KMS-11 (cell line): ENCODE results near the gene NRROS.

Experiments used
- H2AFZ ChIP-seq: fragments of 200-600 bp; sonication (generic); 2 replicates; pipeline ENCODE4 v1.6.1; 2016; ENCODE audit warnings: antibody characterized with exemption, mixed run types, low read depth
- H3K27ac ChIP-seq: fragments of 200-600 bp; sonication (generic); 2 replicates; pipeline ENCODE4 v1.6.1; 2016; ENCODE audit warnings: mild to moderate bottlenecking, mixed run types
- H3K27me3 ChIP-seq: fragments of 200-600 bp; sonication (generic); 2 replicates; pipeline ENCODE4 v1.6.1; 2017; ENCODE audit warnings: mild to moderate bottlenecking, low read depth, mixed run types, moderate library complexity; ENCODE audit not compliant: insufficient read depth
- H3K36me3 ChIP-seq: fragments of 200-600 bp; sonication (generic); 2 replicates; pipeline ENCODE4 v1.6.1; 2017; ENCODE audit warnings: mild to moderate bottlenecking, mixed run types; ENCODE audit not compliant: insufficient read depth
- H3K4me1 ChIP-seq: fragments of 200-600 bp; sonication (generic); 2 replicates; pipeline ENCODE4 v1.6.1; 2016; ENCODE audit warnings: mild to moderate bottlenecking, low read depth, mixed run types; ENCODE audit not compliant: poor library complexity, severe bottlenecking
- H3K4me2 ChIP-seq: fragments of 200-600 bp; sonication (generic); 2 replicates; pipeline ENCODE4 v1.7.0; 2016; ENCODE audit warnings: mild to moderate bottlenecking, mixed run types
- H3K4me3 ChIP-seq: fragments of 200-600 bp; sonication (generic); IDR thresholded peaks from 2 replicates; pipeline ENCODE4 v1.6.1; 2017; ENCODE audit warnings: low read depth, low read length, mixed read lengths; ENCODE audit not compliant: insufficient read depth
- H3K79me2 ChIP-seq: fragments of 200-600 bp; sonication (generic); 2 replicates; pipeline ENCODE4 v1.6.1; 2016; ENCODE audit warnings: low read depth, mixed run types; ENCODE audit not compliant: insufficient read depth
- H3K9ac ChIP-seq: fragments of 200-600 bp; sonication (generic); 2 replicates; pipeline ENCODE4 v1.6.1; 2016; ENCODE audit warnings: mild to moderate bottlenecking, mixed run types
- H4K20me1 ChIP-seq: fragments of 200-600 bp; sonication (generic); 2 replicates; pipeline ENCODE4 v1.6.1; 2016; ENCODE audit warnings: mild to moderate bottlenecking, mixed run types; ENCODE audit not compliant: insufficient read depth
- TF ChIP-seq, protein P1 (sequence below): fragments of 200-600 bp; sonication (generic); conservative IDR thresholded peaks from 2 replicates; pipeline ENCODE4 v1.6.1; 2017; ENCODE audit warnings: low read depth, mild to moderate bottlenecking, antibody characterized with exemption, low read length, moderate library complexity, mixed read lengths

The NRROS gene

DNA sequence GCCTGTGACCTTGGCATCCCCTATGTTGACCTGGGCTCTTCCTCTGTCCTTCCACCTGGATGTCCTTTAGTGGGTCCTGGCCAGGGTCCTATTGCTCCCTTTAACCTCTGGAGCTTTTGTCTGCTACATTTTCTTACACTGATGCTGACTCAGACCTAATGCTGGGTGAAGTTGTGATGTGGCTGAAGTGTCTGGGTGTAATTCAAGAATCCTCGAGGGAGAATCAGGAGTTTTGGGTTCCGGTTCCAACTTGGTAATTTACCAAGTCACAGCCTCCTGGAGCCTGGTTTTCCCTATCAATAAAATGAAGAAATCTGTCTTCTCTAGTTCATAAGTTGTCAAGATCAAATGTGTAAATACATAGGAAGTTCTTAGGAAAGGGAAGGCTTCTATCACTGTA, 46.9 kb downstream of the NRROS start:
- no peak overlapping the region for H3K4me2 ChIP-seq
- no peaks in the 10 kb centered on the region for H3K36me3 ChIP-seq
- no peak overlapping the region for H2AFZ ChIP-seq
- no peaks in the 10 kb centered on the region for H3K79me2 ChIP-seq
- no peak overlapping the region for H3K4me3 ChIP-seq
- H3K9ac ChIP-seq = no peak overlapping the region
- no peaks in the 10 kb centered on the region for H3K27me3 ChIP-seq
- no peaks in the 10 kb centered on the region for H4K20me1 ChIP-seq
- TF ChIP-seq, protein P1, sequence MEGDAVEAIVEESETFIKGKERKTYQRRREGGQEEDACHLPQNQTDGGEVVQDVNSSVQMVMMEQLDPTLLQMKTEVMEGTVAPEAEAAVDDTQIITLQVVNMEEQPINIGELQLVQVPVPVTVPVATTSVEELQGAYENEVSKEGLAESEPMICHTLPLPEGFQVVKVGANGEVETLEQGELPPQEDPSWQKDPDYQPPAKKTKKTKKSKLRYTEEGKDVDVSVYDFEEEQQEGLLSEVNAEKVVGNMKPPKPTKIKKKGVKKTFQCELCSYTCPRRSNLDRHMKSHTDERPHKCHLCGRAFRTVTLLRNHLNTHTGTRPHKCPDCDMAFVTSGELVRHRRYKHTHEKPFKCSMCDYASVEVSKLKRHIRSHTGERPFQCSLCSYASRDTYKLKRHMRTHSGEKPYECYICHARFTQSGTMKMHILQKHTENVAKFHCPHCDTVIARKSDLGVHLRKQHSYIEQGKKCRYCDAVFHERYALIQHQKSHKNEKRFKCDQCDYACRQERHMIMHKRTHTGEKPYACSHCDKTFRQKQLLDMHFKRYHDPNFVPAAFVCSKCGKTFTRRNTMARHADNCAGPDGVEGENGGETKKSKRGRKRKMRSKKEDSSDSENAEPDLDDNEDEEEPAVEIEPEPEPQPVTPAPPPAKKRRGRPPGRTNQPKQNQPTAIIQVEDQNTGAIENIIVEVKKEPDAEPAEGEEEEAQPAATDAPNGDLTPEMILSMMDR = no peak
- no peak overlapping the region for H3K27ac ChIP-seq
- peaks cover 11% of the 10 kb centered on the region for H3K4me1 ChIP-seq

DNA sequence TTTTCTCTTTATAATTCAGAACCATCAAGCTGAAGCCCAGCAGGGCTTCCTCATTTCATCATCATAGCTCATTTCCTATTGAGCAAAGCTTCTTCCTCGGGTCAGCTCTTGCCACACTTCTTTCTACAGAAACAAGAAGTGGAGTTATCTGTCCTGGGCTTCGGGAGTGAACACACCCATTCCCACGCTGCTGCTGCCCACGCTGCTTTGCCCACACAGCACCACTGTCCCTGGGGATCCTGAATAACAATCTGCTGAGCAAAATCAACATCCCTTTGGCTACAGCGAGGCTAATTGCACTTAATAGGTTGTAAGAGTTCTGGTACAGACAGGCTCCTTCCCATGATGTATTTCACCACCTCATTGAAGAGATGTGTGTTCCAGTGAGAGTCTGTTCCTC, 48.9 kb downstream of the NRROS start:
- TF ChIP-seq, protein P1 = no peak
- Histone ChIP-seq H4K20me1 (no peaks in the 10 kb centered on the region), H3K36me3 (no peaks in the 10 kb centered on the region), H3K9ac (no peak overlapping the region), H3K4me3 (no peak overlapping the region), H3K79me2 (no peaks in the 10 kb centered on the region), H3K27ac (no peak overlapping the region), H3K27me3 (no peaks in the 10 kb centered on the region), H2AFZ (no peak overlapping the region), H3K4me1 (peaks cover 11% of the 10 kb centered on the region), H3K4me2 (no peak overlapping the region)

DNA sequence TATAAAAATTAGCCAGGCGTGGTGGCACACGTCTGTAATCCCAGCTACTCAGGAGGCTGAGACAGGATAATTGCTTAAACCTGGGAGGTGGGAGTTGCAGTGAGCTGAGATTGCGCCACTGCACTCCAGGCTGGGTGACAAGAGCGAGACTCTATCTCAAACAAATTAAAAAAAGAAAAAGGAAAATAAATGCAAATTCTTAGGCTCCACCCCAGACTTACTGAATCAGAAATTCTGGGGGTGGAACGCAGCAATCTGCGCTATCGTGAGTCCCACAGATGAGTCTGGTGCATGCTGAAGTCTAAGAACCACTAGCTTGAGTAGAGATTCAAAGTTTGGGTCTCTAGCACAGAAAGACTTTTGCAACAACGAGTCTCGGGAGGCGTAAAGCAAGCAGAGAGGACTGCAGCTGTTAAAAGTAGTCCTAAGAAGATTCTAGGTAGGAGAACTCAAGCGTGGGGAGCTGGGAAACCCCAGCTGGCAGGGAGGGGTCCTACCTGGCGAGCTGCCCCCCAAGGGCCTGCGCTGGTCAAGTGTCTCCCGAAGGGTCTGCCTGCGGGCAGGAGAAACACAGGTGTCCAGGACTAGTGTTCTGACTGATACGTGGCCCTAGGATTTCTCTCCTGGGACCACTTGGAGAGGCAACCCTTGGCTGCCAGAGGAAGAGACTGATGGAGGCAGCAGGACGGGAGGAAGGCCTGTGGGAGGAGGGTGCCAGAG, 50.6 kb downstream of the NRROS start:
- Histone ChIP-seq H3K27ac (no peak overlapping the region), H2AFZ (no peak overlapping the region), H4K20me1 (no peaks in the 10 kb centered on the region), H3K36me3 (no peaks in the 10 kb centered on the region), H3K4me2 (no peak overlapping the region), H3K9ac (no peak overlapping the region), H3K4me1 (peaks cover 2% of the 10 kb centered on the region), H3K27me3 (no peaks in the 10 kb centered on the region), H3K4me3 (no peak overlapping the region), H3K79me2 (no peaks in the 10 kb centered on the region)
- TF ChIP-seq, protein P1 = no peak

DNA sequence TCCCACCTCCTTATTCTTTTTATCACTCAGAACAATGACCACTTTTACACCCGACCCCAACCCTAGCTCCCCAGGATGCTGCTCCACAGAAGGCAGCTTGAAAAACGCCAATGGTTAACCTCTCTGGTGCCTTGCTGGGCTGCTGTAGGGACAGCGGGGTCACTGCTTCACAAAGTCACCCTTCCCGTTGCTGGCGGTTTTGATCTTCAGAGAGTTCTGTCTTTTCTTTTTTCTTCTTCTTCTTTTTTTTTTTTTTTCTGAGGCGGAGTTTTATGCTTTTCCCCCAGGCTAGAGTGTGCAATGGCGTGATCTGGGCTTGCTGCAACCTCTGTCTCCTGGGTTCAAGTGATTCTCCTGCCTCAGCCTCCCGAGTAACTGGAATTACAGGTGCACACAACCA, 51.9 kb downstream of the NRROS start:
- Histone ChIP-seq H3K27ac (no peak overlapping the region), H3K36me3 (no peaks in the 10 kb centered on the region), H4K20me1 (no peaks in the 10 kb centered on the region), H3K9ac (no peak overlapping the region), H3K4me1 (no peaks in the 10 kb centered on the region), H3K4me2 (no peak overlapping the region), H3K27me3 (no peaks in the 10 kb centered on the region), H2AFZ (no peak overlapping the region), H3K79me2 (no peaks in the 10 kb centered on the region), H3K4me3 (no peak overlapping the region)
- TF ChIP-seq, protein P1 = no peak
